Glutamatergic neuron (in vitro differentiated cells): ENCODE measurements around the gene ARMC5. TPM values are rescaled to one million over a fixed set of nuclear protein-coding genes. Genes with fewer than 3 reads are reported as not detected.

ENCODE experiments used
- DNase-seq: peaks from one replicate; pipeline ENCODE4 v3.0.0; 2022
- H3K27ac Mint-ChIP-seq: one replicate; pipeline ENCODE4 v1.8.0; 2020; ENCODE audit warnings: mild to moderate bottlenecking, mixed read lengths, inconsistent platforms; ENCODE audit not compliant: unreplicated experiment
- H3K27me3 Mint-ChIP-seq: one replicate; pipeline ENCODE4 v1.8.0; 2020; ENCODE audit warnings: mild to moderate bottlenecking, moderate library complexity, mixed read lengths, inconsistent platforms; ENCODE audit not compliant: unreplicated experiment
- H3K36me3 Mint-ChIP-seq: one replicate; pipeline ENCODE4 v1.8.0; 2020; ENCODE audit warnings: mild to moderate bottlenecking, mixed read lengths, inconsistent platforms; ENCODE audit not compliant: unreplicated experiment
- H3K4me1 Mint-ChIP-seq: one replicate; pipeline ENCODE4 v1.8.0; 2020; ENCODE audit warnings: mild to moderate bottlenecking, low read depth, mixed read lengths, inconsistent platforms; ENCODE audit not compliant: unreplicated experiment
- H3K4me3 Mint-ChIP-seq: one replicate; pipeline ENCODE4 v1.8.0; 2020; ENCODE audit warnings: mild to moderate bottlenecking, mixed read lengths, inconsistent platforms; ENCODE audit not compliant: unreplicated experiment
- H3K9me3 Mint-ChIP-seq: one replicate; pipeline ENCODE4 v1.8.0; 2020; ENCODE audit warnings: mild to moderate bottlenecking, moderate library complexity, mixed read lengths, inconsistent platforms; ENCODE audit not compliant: unreplicated experiment
- CTCF ChIP-seq: fragments of 200-600 bp; sonication (generic); IDR thresholded peaks from one replicate; pipeline ENCODE4 v1.5.0; 2021; ENCODE audit not compliant: partially characterized antibody, unreplicated experiment
- total RNA-seq: library from RNA; stranded (reverse); fragmentation: NEBNext Ultra II Directional; extraction: Animal tissue kit (Norgen Biotek cat#: 25700); gene quantifications from one replicate; pipeline ENCODE4 v1.2.1, GENCODE V29; 2021; ENCODE audit not compliant: unreplicated experiment

Gene ARMC5
- total RNA-seq, 1 donor from 2014 or later, result 15.8 TPM

GRCh38 chr16:31484491-31485171 is 25.3 kb downstream of the ARMC5 start:
- Mint-ChIP-seq H3K4me1 (no peaks in the 10 kb centered on the region), H3K9me3 (peaks cover 10% of the 10 kb centered on the region), H3K4me3 (no peak overlapping the region), H3K27ac (no peak overlapping the region), H3K27me3 (peaks cover 27% of the 10 kb centered on the region), H3K36me3 (peaks cover 3% of the 10 kb centered on the region)
- no peak for TF ChIP-seq CTCF
- DNase-seq, result no peak

- Mint-ChIP-seq H3K27me3 (peaks cover 28% of the 10 kb centered on the region), H3K36me3 (peaks cover 6% of the 10 kb centered on the region), H3K4me1 (no peaks in the 10 kb centered on the region), H3K9me3 (peaks cover 12% of the 10 kb centered on the region), H3K27ac (no peak overlapping the region), H3K4me3 (peak overlapping the region; percentile 46)
- TF ChIP-seq CTCF, result no peak
- DNase-seq, result no peak
Measured at GRCh38 chr16:31485571-31485970, 26.3 kb downstream of the ARMC5 start.

- H3K9me3 Mint-ChIP-seq, result peaks cover 13% of the 10 kb centered on the region
- DNase-seq, result no peak
- H3K4me3 Mint-ChIP-seq, result peak overlapping the region; percentile 46
- no peaks in the 10 kb centered on the region for H3K4me1 Mint-ChIP-seq
- peaks cover 11% of the 10 kb centered on the region for H3K36me3 Mint-ChIP-seq
- TF ChIP-seq CTCF, result no peak
- H3K27ac Mint-ChIP-seq, result no peak overlapping the region
- peaks cover 33% of the 10 kb centered on the region for H3K27me3 Mint-ChIP-seq
Measured at GRCh38 chr16:31486045-31486444, 26.7 kb downstream of the ARMC5 start.

- Mint-ChIP-seq H3K27ac (no peak overlapping the region), H3K4me1 (no peaks in the 10 kb centered on the region), H3K36me3 (peaks cover 12% of the 10 kb centered on the region), H3K4me3 (peak overlapping the region; percentile 86), H3K27me3 (peaks cover 32% of the 10 kb centered on the region), H3K9me3 (peaks cover 12% of the 10 kb centered on the region)
- no peak for DNase-seq
- TF ChIP-seq CTCF, result no peak
Measured at GRCh38 chr16:31487071-31487719, 27.9 kb downstream of the ARMC5 start.
